ENCODE results near the gene DPCD. TPM values are rescaled to one million over a fixed set of nuclear protein-coding genes. Genes with fewer than 3 reads are reported as not detected.
"Not testable (repeated sequence)": the region's sequence is repeated elsewhere in the genome, so short reads cannot be mapped to it uniquely, and the experiment has no call there.

DPCD gene
- total and polyA plus RNA-seq, 9 donors, result 12.9 to 48.3 (median 19.8) TPM

DNA sequence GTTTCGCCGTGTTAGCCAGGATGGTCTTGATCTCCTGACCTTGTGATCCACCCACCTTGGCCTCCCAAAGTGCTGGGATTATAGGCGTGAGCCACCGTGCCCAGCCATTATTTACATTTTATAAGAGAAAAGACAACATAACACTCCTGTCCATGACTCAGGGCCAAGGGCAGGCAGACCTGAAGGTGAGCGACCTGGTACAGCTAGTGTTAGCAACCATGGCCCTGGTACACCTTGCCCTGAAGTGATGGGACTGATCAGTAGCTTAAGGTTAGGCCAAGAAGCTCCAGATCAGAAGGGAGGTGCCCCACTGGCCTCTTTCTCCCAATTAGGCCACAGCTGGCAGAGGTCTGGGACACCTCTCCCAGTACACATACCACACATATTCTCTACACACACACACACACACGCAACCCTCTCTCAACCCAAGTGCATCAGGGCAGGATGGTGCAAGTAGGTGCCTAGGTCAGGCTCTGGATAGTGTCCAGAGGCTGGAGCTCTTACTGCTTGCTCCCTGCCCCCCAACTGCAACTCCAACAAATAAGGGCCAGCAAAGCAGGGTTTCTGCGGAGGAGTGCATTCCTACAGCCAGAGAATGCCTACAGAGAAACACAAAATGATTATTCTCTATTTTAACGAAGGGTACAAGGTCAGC, 43.8 kb downstream of the DPCD start:
- Histone ChIP-seq H3K4me3 (no peak overlapping the region), H3K27me3 (no peaks in the 10 kb centered on the region), H3K9me3 (no peaks in the 10 kb centered on the region), H3K27ac (no peak overlapping the region), H3K4me1 (ENCODE audit: insufficient read depth) (no peaks in the 10 kb centered on the region), H3K36me3 (no peaks in the 10 kb centered on the region)
- TF ChIP-seq, protein P1, sequence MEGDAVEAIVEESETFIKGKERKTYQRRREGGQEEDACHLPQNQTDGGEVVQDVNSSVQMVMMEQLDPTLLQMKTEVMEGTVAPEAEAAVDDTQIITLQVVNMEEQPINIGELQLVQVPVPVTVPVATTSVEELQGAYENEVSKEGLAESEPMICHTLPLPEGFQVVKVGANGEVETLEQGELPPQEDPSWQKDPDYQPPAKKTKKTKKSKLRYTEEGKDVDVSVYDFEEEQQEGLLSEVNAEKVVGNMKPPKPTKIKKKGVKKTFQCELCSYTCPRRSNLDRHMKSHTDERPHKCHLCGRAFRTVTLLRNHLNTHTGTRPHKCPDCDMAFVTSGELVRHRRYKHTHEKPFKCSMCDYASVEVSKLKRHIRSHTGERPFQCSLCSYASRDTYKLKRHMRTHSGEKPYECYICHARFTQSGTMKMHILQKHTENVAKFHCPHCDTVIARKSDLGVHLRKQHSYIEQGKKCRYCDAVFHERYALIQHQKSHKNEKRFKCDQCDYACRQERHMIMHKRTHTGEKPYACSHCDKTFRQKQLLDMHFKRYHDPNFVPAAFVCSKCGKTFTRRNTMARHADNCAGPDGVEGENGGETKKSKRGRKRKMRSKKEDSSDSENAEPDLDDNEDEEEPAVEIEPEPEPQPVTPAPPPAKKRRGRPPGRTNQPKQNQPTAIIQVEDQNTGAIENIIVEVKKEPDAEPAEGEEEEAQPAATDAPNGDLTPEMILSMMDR (IDR thresholded peaks at IDR 0.05), result no peak
- TF ChIP-seq POLR2A (IDR thresholded peaks at IDR 0.05) (no peak), EP300 (IDR thresholded peaks at IDR 0.05) (no peak)
- DNase-seq, result peak in 1 of 5 donors; percentile 3
- intact Hi-C loops (cut with DNase I), result loop anchor here in 1 of 4 donors (5.0 kb wide), 1 partner anchor 370 kb away; no protein-coding TSS in a partner anchor
- 58 to 67% (median 60%) methylated on average over 8 of the region's 8 CpGs for WGBS, 3 donors

DNA sequence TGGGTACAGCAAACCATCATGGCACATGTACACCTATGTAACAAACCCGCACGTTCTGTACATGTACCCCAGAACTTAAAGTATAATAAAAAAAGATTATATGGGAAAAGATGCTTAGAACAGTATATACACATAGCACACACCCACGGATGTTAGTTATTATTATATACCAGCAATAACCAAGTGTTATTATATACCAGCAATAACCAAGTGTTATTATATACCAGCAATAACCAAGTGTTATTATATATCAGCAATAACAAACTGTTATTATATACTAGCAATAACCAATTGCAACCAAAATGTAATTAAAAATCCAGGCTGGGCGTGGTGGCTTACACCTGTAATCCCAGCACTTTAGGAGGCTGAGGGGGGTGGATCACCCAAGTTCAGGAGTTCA, 45.4 kb downstream of the DPCD start:
- DNase-seq; H3K27ac ChIP-seq; H3K36me3 ChIP-seq; H3K9me3 ChIP-seq; H3K4me3 ChIP-seq; H3K27me3 ChIP-seq; H3K4me1 ChIP-seq (ENCODE audit: insufficient read depth): not testable (repeated sequence)
- 95 to 99% (median 97%) methylated on average over 4 of the region's 4 CpGs for WGBS, 3 donors
- intact Hi-C loops (cut with DNase I), result loop anchor here in 1 of 4 donors (5.0 kb wide), 1 partner anchor 371 kb away; no protein-coding TSS in a partner anchor

DNA sequence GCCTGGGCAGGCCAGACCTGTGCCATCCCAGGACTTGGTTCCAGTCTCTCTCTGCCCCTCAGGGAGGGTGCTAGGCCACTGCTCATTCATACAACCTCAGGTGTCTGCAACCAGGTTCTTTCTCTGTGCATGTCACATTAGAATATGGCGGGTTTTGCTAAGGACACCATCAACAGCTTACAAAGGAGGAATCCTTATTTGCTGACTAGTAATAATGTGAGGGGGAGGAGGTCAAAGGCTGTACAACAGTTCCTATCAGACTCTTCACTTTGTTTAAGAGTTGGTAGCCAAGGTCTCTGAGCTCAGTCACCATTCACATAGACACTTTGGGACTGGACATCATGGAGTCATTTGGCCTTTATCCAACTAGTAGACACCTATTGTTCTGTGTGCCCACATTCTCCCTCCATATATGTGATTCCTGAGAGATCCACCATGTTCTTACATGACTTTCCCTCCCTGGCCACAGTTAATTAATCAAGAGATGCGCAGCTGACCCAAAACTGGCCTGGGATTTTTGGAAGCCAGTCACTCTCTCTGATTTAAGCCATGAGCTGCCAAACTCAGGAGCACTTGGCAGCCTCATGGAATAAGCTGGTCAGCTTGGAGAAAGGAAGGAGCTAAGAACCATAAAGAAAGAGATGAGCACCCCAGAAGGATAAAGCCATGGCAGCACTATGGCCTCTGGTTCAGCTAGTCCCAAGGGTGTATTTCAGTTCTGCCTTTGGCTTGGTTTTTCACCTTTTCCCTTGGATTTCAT, 51.2 kb downstream of the DPCD start:
- no peak for DNase-seq
- Histone ChIP-seq H3K27ac (no peak overlapping the region), H3K4me1 (ENCODE audit: insufficient read depth) (no peaks in the 10 kb centered on the region), H3K4me3 (no peak overlapping the region), H3K36me3 (no peaks in the 10 kb centered on the region), H3K27me3 (no peaks in the 10 kb centered on the region), H3K9me3 (no peaks in the 10 kb centered on the region)
- no peak for TF ChIP-seq POLR2A (IDR thresholded peaks at IDR 0.05)
- TF ChIP-seq, protein P1 (IDR thresholded peaks at IDR 0.05), result no peak
- TF ChIP-seq EP300 (IDR thresholded peaks at IDR 0.05), result no peak
- 90 to 93% (median 93%) methylated on average over 2 of the region's 2 CpGs for WGBS, 3 donors
- intact Hi-C loops (cut with DNase I), result no loop called here

DNA sequence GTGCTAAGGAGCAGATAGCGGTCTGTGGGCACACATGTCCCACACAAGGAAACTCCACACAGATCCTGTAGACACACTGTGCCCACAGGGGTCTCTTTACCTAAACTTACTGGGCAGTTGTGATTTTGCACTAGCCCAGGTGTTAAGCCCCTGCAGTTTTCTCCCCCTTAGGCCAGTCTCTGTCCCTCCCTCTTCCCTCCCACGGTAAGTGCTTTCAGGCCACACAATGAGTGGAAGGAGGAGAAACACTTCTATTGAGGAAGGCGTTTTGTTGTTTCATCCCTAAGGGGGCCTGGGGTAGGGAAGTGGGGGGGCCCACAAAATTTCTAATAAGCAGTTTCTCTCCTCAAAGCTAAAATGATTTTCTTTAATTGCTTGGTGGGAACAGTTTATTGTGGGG, 55.4 kb downstream of the DPCD start:
- no peak for DNase-seq
- Histone ChIP-seq H3K4me3 (no peak overlapping the region), H3K9me3 (no peaks in the 10 kb centered on the region), H3K4me1 (ENCODE audit: insufficient read depth) (no peaks in the 10 kb centered on the region), H3K27ac (no peak overlapping the region), H3K36me3 (no peaks in the 10 kb centered on the region), H3K27me3 (no peaks in the 10 kb centered on the region)
- intact Hi-C loops (cut with DNase I), result no loop called here
- no peak for TF ChIP-seq POLR2A (IDR thresholded peaks at IDR 0.05)
- TF ChIP-seq EP300 (IDR thresholded peaks at IDR 0.05), result no peak
- TF ChIP-seq, protein P1 (IDR thresholded peaks at IDR 0.05), result no peak
- WGBS, 3 donors, result 68 to 78% (median 76%) methylated on average over 3 of the region's 3 CpGs

DNA sequence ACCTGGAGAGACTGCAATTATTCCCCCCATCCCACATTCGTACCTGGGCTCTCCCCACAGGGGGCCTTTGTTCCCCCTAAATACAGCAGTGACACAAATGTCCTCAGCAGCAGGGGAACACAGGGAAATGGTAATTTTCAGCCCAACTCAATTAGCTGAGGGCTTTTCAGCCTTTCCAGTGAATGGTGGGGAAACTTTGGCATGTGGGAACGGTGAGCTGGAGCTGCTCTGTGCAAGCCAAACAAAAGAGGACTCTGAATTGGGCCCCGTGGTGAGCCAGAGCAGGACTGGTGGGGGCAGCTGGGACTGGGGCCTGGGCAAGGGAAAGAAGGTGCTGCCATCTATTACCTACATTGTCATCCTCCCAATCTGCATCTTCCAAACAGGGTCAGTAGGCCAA, 55.9 kb downstream of the DPCD start:
- DNase-seq, result no peak
- Histone ChIP-seq H3K4me1 (ENCODE audit: insufficient read depth) (no peaks in the 10 kb centered on the region), H3K27me3 (no peaks in the 10 kb centered on the region), H3K27ac (no peak overlapping the region), H3K36me3 (no peaks in the 10 kb centered on the region), H3K9me3 (no peaks in the 10 kb centered on the region), H3K4me3 (no peak overlapping the region)
- no peak for TF ChIP-seq POLR2A (IDR thresholded peaks at IDR 0.05)
- no peak for TF ChIP-seq EP300 (IDR thresholded peaks at IDR 0.05)
- TF ChIP-seq, protein P1 (IDR thresholded peaks at IDR 0.05), result no peak
- intact Hi-C loops (cut with DNase I), result no loop called here
- 66 to 71% (median 71%) methylated on average over 3 of the region's 3 CpGs for WGBS, 3 donors

All from ovary (tissue), 9 donors.